ENCODE measurements around the gene CLCN3.

- TF ChIP-seq GATA3 (IDR thresholded peaks at IDR 0.05; ENCODE audit: low read depth, low read length) (no peak), GATA2 (IDR thresholded peaks at IDR 0.05; ENCODE audit: low read depth, low read length) (no peak)
These were observed 148.0 kb downstream of the CLCN3 start for GRCh38 chr4:169768385-169768784.

Data from SH-SY5Y (cell line).